Muscle of leg (tissue), 11 donors: ENCODE results near the gene MMP25. TPM values are rescaled to one million over a fixed set of nuclear protein-coding genes. Genes with fewer than 3 reads are reported as not detected.

Experiments used
- DNase-seq: peaks from one replicate; pipeline ENCODE4 v3.0.0; 2013
- H3K27ac ChIP-seq: one replicate; pipeline ENCODE4 v1.5.1; 2013; ENCODE audit warnings: mild to moderate bottlenecking, low read length, control low read depth
- H3K27me3 ChIP-seq: one replicate; pipeline ENCODE4 v1.6.1; 2013; ENCODE audit warnings: low read length; ENCODE audit not compliant: control insufficient read depth, insufficient read depth
- H3K36me3 ChIP-seq: one replicate; pipeline ENCODE4 v1.6.1; 2013; ENCODE audit warnings: low read length; ENCODE audit not compliant: control insufficient read depth, insufficient read depth
- H3K4me1 ChIP-seq: one replicate; pipeline ENCODE4 v1.6.1; 2013; ENCODE audit warnings: low read length; ENCODE audit not compliant: control insufficient read depth, insufficient read depth
- H3K4me3 ChIP-seq: one replicate; pipeline ENCODE4 v1.5.1; 2013; ENCODE audit warnings: low read length, control low read depth
- H3K9me3 ChIP-seq: replicated peaks from 2 replicates; pipeline ENCODE4 v1.6.1; 2013; ENCODE audit warnings: low read depth, low read length; ENCODE audit not compliant: control insufficient read depth
- WGBS: methylation state at CpG from one replicate; pipeline ENCODE4 v1.1.5; 2013; ENCODE audit warnings: missing lambda C conversion rate; ENCODE audit not compliant: insufficient coverage; 5-methylcytosine and 5-hydroxymethylcytosine counted together
- polyA plus RNA-seq, 8 donors: library from polyadenylated mRNA; unstranded; fragments of 120-200 nt; gene quantifications; one replicate each; pipeline versions ENCODE4 v1.2.1 to v1.2.3, GENCODE V29; 2013; ENCODE audit warnings: inconsistent platforms in 1 of 8, low replicate concordance in 1 of 8; ENCODE audit not compliant: insufficient read length in 8 of 8, insufficient read depth in 1 of 8
- total RNA-seq: library from RNA; stranded (reverse); fragments of 120-200 nt; gene quantifications from one replicate; pipeline ENCODE4 v1.2.4, GENCODE V29; 2013

MMP25 gene
- total and polyA plus RNA-seq, 9 donors = 0.58 to 3.0 (median 1.7) TPM

DNA sequence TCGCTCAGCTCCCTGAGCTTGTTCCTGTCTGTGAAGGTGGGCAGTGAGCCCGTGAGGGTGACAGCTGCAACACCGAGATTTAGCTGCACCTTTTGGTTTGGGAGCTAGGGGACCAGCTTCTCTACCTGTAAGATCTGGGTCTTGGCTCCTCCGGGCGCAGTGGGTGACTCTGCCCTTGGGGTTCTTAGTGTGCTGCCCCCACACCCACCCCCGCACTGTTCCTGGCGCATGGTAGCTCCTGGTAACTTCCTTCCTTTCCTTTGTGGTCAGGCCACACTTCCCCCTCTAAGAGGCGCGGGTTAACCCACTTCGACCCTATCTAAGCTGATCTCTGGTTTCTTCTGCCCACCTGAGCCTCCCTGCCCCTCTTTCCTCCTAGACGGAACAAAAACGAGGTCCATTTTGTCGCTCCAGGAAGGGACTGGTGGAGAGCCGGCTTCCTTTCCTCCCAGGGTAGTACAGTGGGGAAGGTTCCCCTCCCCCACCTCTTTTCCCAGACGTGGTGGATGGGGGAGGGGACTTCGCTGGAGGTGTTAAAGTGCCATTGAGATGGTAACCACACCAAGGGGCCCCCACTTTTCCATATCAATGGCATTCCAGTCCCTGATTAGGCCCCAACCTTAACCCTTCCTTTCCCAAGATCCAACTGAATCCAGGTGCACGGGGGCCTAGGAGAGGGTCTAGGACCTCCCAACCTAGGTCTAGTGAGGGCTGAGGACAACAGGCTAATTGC, 38.2 kb upstream of the MMP25 start:
- Histone ChIP-seq H3K27me3 (peaks cover 91% of the 10 kb centered on the region), H3K27ac (peak overlapping the region; percentile 29), H3K9me3 (no peaks in the 10 kb centered on the region), H3K4me3 (no peak overlapping the region), H3K4me1 (peaks cover 49% of the 10 kb centered on the region), H3K36me3 (no peaks in the 10 kb centered on the region)
- 23% methylated on average over 9 of the region's 17 CpGs for WGBS
- DNase-seq = no peak

- Histone ChIP-seq H3K27ac (peak overlapping the region; percentile 29), H3K4me1 (peaks cover 46% of the 10 kb centered on the region), H3K9me3 (no peaks in the 10 kb centered on the region), H3K27me3 (peaks cover 91% of the 10 kb centered on the region), H3K4me3 (no peak overlapping the region), H3K36me3 (no peaks in the 10 kb centered on the region)
- no peak for DNase-seq
- 54% methylated on average over 3 of the region's 4 CpGs for WGBS
Observed at GRCh38 chr16:3008690-3009037, 37.7 kb upstream of the MMP25 start.

- peaks cover 44% of the 10 kb centered on the region for H3K4me1 ChIP-seq
- no peaks in the 10 kb centered on the region for H3K36me3 ChIP-seq
- no peaks in the 10 kb centered on the region for H3K9me3 ChIP-seq
- no peak overlapping the region for H3K4me3 ChIP-seq
- WGBS = 16% methylated on average over 17 of the region's 21 CpGs
- no peak for DNase-seq
- H3K27me3 ChIP-seq = peaks cover 100% of the 10 kb centered on the region
- peak overlapping the region; percentile 40 for H3K27ac ChIP-seq
Observed at GRCh38 chr16:3009568-3010390, 36.6 kb upstream of the MMP25 start.

DNA sequence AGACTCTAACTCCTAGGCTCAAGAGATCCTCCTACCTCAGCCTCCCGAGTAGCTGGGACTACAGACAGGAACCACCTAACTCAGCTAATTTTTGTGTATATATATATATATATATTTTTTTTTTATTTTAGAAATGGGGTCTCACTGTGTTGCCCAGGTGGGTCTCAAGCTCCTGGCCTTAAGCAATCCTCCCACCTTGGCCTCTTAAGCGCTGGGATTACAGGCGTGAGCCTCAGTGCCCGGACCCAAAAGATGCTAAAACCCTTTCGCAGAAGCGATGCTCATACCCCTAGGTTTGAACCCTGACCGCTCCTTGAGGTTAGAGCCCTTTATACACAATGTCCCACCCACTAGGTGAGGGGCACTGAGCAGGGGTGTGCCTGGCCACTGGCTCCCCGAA, 35.9 kb upstream of the MMP25 start:
- Histone ChIP-seq H3K36me3 (no peaks in the 10 kb centered on the region), H3K4me3 (no peak overlapping the region), H3K9me3 (no peaks in the 10 kb centered on the region), H3K27ac (no peak overlapping the region), H3K4me1 (peaks cover 40% of the 10 kb centered on the region), H3K27me3 (peaks cover 100% of the 10 kb centered on the region)
- DNase-seq = no peak
- WGBS = 88% methylated on average over 5 of the region's 8 CpGs

DNA sequence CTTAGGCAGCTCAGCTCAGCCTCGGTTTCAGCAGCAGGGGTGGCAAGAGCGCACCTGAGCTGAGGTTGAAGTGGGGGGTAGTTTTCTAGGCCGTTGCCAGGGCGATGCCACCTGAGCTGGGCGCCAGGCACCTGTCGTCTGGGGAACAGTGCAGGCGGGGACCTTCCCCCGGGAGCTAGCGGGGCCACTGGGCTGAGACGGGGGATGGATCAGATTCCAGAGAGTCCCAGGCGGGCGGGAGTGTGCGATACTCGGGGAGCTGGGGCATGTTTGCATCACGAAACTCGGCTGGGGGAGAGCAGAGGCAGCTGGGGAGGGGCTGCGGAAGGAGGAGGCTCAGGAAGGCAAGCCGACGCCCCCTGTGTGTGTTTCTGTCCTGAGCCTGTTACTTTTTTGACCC, 34.1 kb upstream of the MMP25 start:
- H3K27me3 ChIP-seq = peaks cover 96% of the 10 kb centered on the region
- DNase-seq = no peak
- no peak overlapping the region for H3K4me3 ChIP-seq
- no peaks in the 10 kb centered on the region for H3K36me3 ChIP-seq
- no peak overlapping the region for H3K27ac ChIP-seq
- H3K4me1 ChIP-seq = peaks cover 33% of the 10 kb centered on the region
- no peaks in the 10 kb centered on the region for H3K9me3 ChIP-seq
- 4% methylated on average over 17 of the region's 19 CpGs for WGBS

GRCh38 chr16:3012828-3013420, 33.4 kb upstream of the MMP25 start, which contains the start of gene CLDN9:
CLDN9 (plus strand) TSS chr16:3012923; CDS start chr16:3013363, 440 bp downstream.
- DNase-seq = no peak
- Histone ChIP-seq H3K4me1 (peaks cover 29% of the 10 kb centered on the region), H3K9me3 (no peaks in the 10 kb centered on the region), H3K27ac (no peak within 1 kb of the TSS), H3K4me3 (no peak within 1 kb of the TSS), H3K27me3 (peaks cover 96% of the 10 kb centered on the region), H3K36me3 (no peaks in the 10 kb centered on the region)
- WGBS = 21% methylated on average over 27 of the region's 27 CpGs

GRCh38 chr16:3013491-3013951, 32.8 kb upstream of the MMP25 start:
- peaks cover 29% of the 10 kb centered on the region for H3K4me1 ChIP-seq
- H3K4me3 ChIP-seq = no peak overlapping the region
- WGBS = 24% methylated on average over 27 of the region's 27 CpGs
- H3K36me3 ChIP-seq = no peaks in the 10 kb centered on the region
- no peak for DNase-seq
- no peaks in the 10 kb centered on the region for H3K9me3 ChIP-seq
- H3K27me3 ChIP-seq = peaks cover 96% of the 10 kb centered on the region
- no peak overlapping the region for H3K27ac ChIP-seq

DNA sequence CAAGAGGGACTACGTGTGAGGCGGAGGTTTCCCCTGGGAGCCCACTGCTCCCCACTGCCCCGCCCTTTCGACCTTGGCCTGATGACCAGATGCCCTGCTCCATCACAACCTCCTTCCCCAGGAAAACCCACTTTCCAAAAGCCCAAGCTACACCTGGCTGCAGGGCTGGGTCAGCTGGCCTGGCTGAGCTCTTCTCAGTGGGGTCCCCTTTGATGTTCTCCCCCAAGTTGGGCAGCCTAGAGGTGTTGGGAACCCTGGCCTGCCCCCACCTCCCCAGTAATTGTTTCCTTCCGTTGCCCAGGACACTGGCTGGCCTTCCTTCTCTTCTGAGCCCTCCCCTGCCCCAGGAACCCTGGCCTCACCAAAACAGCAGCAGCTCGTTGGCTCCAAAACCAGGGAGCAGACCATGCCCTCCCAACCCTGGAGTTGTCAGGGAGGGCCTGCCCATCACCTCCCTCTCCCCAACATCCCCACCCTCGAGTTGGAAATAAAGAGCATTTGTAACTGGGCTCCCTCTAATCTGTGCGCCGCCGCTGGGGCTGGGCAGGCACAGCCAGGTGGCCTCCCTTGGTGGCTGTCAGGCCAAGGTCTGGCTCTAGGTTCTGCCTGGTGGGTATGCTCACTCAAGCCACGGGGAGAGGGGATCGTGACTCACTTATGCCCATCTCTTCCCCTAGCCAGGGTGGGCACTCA, 32.2 kb upstream of the MMP25 start:
- Histone ChIP-seq H3K36me3 (no peaks in the 10 kb centered on the region), H3K4me3 (no peak overlapping the region), H3K9me3 (no peaks in the 10 kb centered on the region), H3K27me3 (peaks cover 96% of the 10 kb centered on the region), H3K4me1 (peaks cover 26% of the 10 kb centered on the region), H3K27ac (no peak overlapping the region)
- DNase-seq = no peak
- WGBS = 41% methylated on average over 10 of the region's 12 CpGs

GRCh38 chr16:3014971-3015370, 31.4 kb upstream of the MMP25 start:
- H3K27me3 ChIP-seq = peaks cover 94% of the 10 kb centered on the region
- WGBS = 33% methylated on average over 1 of the region's 6 CpGs
- DNase-seq = no peak
- no peak overlapping the region for H3K4me3 ChIP-seq
- no peak overlapping the region for H3K27ac ChIP-seq
- H3K9me3 ChIP-seq = no peaks in the 10 kb centered on the region
- peaks cover 28% of the 10 kb centered on the region for H3K4me1 ChIP-seq
- H3K36me3 ChIP-seq = no peaks in the 10 kb centered on the region
